GM19463 (cell line): ENCODE data around the gene SCAP.

Source experiments
- ATAC-seq: cut with Tn5 transposase; IDR thresholded peaks from one replicate; pipeline ENCODE4 v1.9.1; 2021; ENCODE audit warnings: mild to moderate bottlenecking, moderate library complexity; ENCODE audit not compliant: unreplicated experiment

SCAP gene

GRCh38 chr3:47404431-47404876, 71.3 kb downstream of the SCAP start:
- ATAC-seq = no peak

- no peak for ATAC-seq
Measured at GRCh38 chr3:47399531-47400270, 76.0 kb downstream of the SCAP start.

- ATAC-seq = no peak
Measured at GRCh38 chr3:47399016-47399415, 76.7 kb downstream of the SCAP start.

GRCh38 chr3:47398228-47398627, 77.5 kb downstream of the SCAP start:
- ATAC-seq = no peak

- no peak for ATAC-seq
Measured at GRCh38 chr3:47394881-47395280, 80.9 kb downstream of the SCAP start.

GRCh38 chr3:47394140-47394870, 81.4 kb downstream of the SCAP start:
- ATAC-seq = no peak

- no peak for ATAC-seq
Measured at GRCh38 chr3:47392933-47393332, 82.8 kb downstream of the SCAP start.

GRCh38 chr3:47385796-47386195, 89.9 kb downstream of the SCAP start:
- ATAC-seq = no peak

GRCh38 chr3:47385007-47385406, 90.7 kb downstream of the SCAP start:
- no peak for ATAC-seq

GRCh38 chr3:47384425-47384824, 91.3 kb downstream of the SCAP start:
- ATAC-seq = no peak

- peak; percentile 64 for ATAC-seq
Measured at GRCh38 chr3:47381317-47382157, 94.2 kb downstream of the SCAP start.

- peak; percentile 73 for ATAC-seq
Measured at GRCh38 chr3:47380601-47381316, 95.0 kb downstream of the SCAP start, which contains the start of gene PTPN23. Gene PTPN23 (plus strand): TSS chr3:47381021. CDS start chr3:47381097, 76 bp downstream.

- ATAC-seq = no peak
Measured at GRCh38 chr3:47380026-47380600, 95.6 kb downstream of the SCAP start.

GRCh38 chr3:47379411-47379899, 96.3 kb downstream of the SCAP start:
- ATAC-seq = no peak

GRCh38 chr3:47378869-47379268, 96.9 kb downstream of the SCAP start:
- no peak for ATAC-seq

- no peak for ATAC-seq
Measured at GRCh38 chr3:47377186-47377585, 98.6 kb downstream of the SCAP start.

- ATAC-seq = no peak
Measured at GRCh38 chr3:47376393-47376792, 99.3 kb downstream of the SCAP start.

- no peak for ATAC-seq
Measured at GRCh38 chr3:47374587-47374986, 101.2 kb downstream of the SCAP start.

GRCh38 chr3:47370887-47371697, 104.6 kb downstream of the SCAP start:
- ATAC-seq = no peak
